SK-N-SH treated with all-trans-retinoic acid at 6 μM for 48 hours (cell line): Measurements from ENCODE around the gene NRL.

Source experiments
- ATAC-seq: fragments of 200-7000 bp; cut with Tn5 transposase; 3 replicates; pipeline ENCODE4 v1.9.1; 2020; ENCODE audit warnings: mild to moderate bottlenecking, moderate library complexity
- ARNTL ChIP-seq: fragments of 450-650 bp; formaldehyde crosslinking; IDR thresholded peaks from 2 replicates; pipeline ENCODE4 v1.5.0; 2020; ENCODE audit warnings: low read depth, mild to moderate bottlenecking, moderate library complexity, borderline replicate concordance
- BACH2 ChIP-seq: fragments of 250-450 bp; sonication (Bioruptor Pico); IDR thresholded peaks from 2 replicates; pipeline ENCODE4 v1.9.0; 2021; ENCODE audit warnings: mild to moderate bottlenecking, borderline replicate concordance
- CREB5 ChIP-seq: fragments of 250-450 bp; sonication (Bioruptor Pico); IDR thresholded peaks from 2 replicates; pipeline ENCODE4 v1.5.1; 2020; ENCODE audit warnings: low read depth, mild to moderate bottlenecking, moderate library complexity
- CSDC2 ChIP-seq: fragments of 250-450 bp; sonication (Bioruptor Pico); IDR thresholded peaks from 2 replicates; pipeline ENCODE4 v1.5.0; 2020; ENCODE audit warnings: mild to moderate bottlenecking, moderate library complexity
- CSRNP3 ChIP-seq: fragments of 250-450 bp; sonication (Bioruptor Pico); IDR thresholded peaks from 2 replicates; pipeline ENCODE4 v1.5.1; 2021; ENCODE audit warnings: mild to moderate bottlenecking, moderate library complexity
- ESRRG ChIP-seq: fragments of 250-450 bp; sonication (Bioruptor Pico); IDR thresholded peaks from 2 replicates; pipeline ENCODE4 v1.6.1; 2021; ENCODE audit warnings: mild to moderate bottlenecking
- GLIS3 ChIP-seq: fragments of 250-450 bp; sonication (Bioruptor Pico); IDR thresholded peaks from 2 replicates; pipeline ENCODE4 v1.5.0; 2020; ENCODE audit warnings: mild to moderate bottlenecking, moderate library complexity
- ISL1 ChIP-seq: fragments of 250-450 bp; sonication (Bioruptor Pico); IDR thresholded peaks from 2 replicates; pipeline ENCODE4 v2.1.2; 2022; ENCODE audit warnings: mild to moderate bottlenecking, moderate library complexity
- OSR1 ChIP-seq: fragments of 250-450 bp; sonication (Bioruptor Pico); IDR thresholded peaks from 2 replicates; pipeline ENCODE4 v1.8.0; 2022; ENCODE audit warnings: moderate library complexity, mild to moderate bottlenecking, inconsistent platforms
- PATZ1 ChIP-seq: fragments of 250-450 bp; sonication (Bioruptor Pico); IDR thresholded peaks from 2 replicates; pipeline ENCODE4 v1.8.0; 2020; ENCODE audit warnings: mild to moderate bottlenecking, moderate library complexity, borderline replicate concordance
- POU6F1 ChIP-seq: fragments of 250-450 bp; sonication (Bioruptor Pico); IDR thresholded peaks from 2 replicates; pipeline ENCODE4 v1.8.0; 2021; ENCODE audit warnings: low read depth, mild to moderate bottlenecking, moderate library complexity, borderline replicate concordance
- PPARA ChIP-seq: fragments of 250-450 bp; sonication (Bioruptor Pico); IDR thresholded peaks from 2 replicates; pipeline ENCODE4 v1.5.0; 2020; ENCODE audit warnings: mild to moderate bottlenecking, borderline replicate concordance
- RARB ChIP-seq: fragments of 250-450 bp; sonication (Bioruptor Pico); IDR thresholded peaks from 2 replicates; pipeline ENCODE4 v1.8.0; 2021; ENCODE audit warnings: mild to moderate bottlenecking, moderate library complexity
- SNAI2 ChIP-seq: fragments of 250-450 bp; sonication (Bioruptor Pico); IDR thresholded peaks from 2 replicates; pipeline ENCODE4 v1.5.0; 2020; ENCODE audit warnings: mild to moderate bottlenecking, moderate library complexity
- TCF4 ChIP-seq: fragments of 250-450 bp; sonication (Bioruptor Pico); IDR thresholded peaks from 2 replicates; pipeline ENCODE4 v1.8.0; 2021; ENCODE audit warnings: mild to moderate bottlenecking, moderate library complexity, borderline replicate concordance
- TOX ChIP-seq: fragments of 250-450 bp; sonication (Bioruptor Pico); IDR thresholded peaks from 2 replicates; pipeline ENCODE4 v1.8.0; 2021; ENCODE audit warnings: mild to moderate bottlenecking, moderate library complexity, borderline replicate concordance
- TSHZ2 ChIP-seq: fragments of 250-450 bp; sonication (Bioruptor Pico); IDR thresholded peaks from 2 replicates; pipeline ENCODE4 v1.5.0; 2020; ENCODE audit warnings: mild to moderate bottlenecking, moderate library complexity
- ZC3H10 ChIP-seq: fragments of 250-450 bp; sonication (Bioruptor Pico); IDR thresholded peaks from 2 replicates; pipeline ENCODE4 v1.5.1; 2021; ENCODE audit warnings: mild to moderate bottlenecking, moderate library complexity
- ZFP3 ChIP-seq: fragments of 250-450 bp; sonication (Bioruptor Pico); IDR thresholded peaks from 2 replicates; pipeline ENCODE4 v1.5.0; 2020; ENCODE audit warnings: mild to moderate bottlenecking, moderate library complexity
- ZFP30 ChIP-seq: fragments of 450-650 bp; formaldehyde crosslinking; IDR thresholded peaks from 2 replicates; pipeline ENCODE4 v1.5.0; 2022; ENCODE audit warnings: mild to moderate bottlenecking, moderate library complexity
- ZNF565 ChIP-seq: fragments of 450-650 bp; formaldehyde crosslinking; conservative IDR thresholded peaks from 2 replicates; pipeline ENCODE4 v1.5.0; 2020; ENCODE audit warnings: low read depth, mild to moderate bottlenecking, moderate library complexity
- ZNF70 ChIP-seq: fragments of 450-650 bp; formaldehyde crosslinking; IDR thresholded peaks from 2 replicates; pipeline ENCODE4 v1.5.0; 2020; ENCODE audit warnings: mild to moderate bottlenecking, moderate library complexity
- ZNF8 ChIP-seq: fragments of 450-650 bp; formaldehyde crosslinking; IDR thresholded peaks from 2 replicates; pipeline ENCODE4 v1.5.0; 2020; ENCODE audit warnings: mild to moderate bottlenecking, moderate library complexity

Gene NRL

DNA sequence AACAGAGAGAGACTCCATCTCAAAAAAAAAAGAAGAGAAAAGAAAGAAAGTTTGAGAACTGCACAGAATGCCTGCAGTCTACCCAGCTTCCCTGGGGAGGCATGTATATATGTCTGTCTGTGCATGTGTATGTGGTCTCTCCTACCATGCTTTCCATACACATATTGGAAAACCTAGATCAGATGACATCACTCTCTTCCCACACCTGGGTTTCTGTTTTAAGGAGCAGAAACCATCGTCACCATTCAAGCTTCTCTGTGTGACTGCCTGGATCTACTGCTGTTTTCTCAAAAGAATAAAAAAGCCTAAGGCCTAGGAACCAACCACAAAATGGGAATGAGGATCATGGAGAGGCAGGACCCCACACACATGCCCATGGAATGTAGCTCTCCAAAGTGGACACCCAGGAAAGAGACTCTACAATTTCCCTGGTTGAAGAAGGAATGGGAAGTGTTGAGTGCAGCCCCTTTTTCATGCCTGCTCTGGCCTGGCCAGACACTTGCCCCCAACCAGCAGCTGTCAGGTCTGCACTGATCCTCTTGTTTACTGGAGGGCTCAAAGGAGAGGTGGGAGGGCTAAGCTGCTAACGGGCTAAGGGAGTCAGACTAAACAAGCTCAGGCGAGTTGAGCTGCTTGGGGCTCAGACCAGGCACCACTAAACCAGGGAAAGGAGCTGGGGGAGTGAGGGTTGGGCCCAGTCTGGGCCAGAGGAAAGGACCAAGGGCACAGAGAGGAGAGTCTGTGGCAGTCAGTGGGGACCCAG lies 28.4 kb downstream of the NRL start:
- ATAC-seq = no peak
- no peak for TF ChIP-seq BACH2 (CRISPR knock-in tag)
- no peak for TF ChIP-seq POU6F1 (CRISPR knock-in tag)
- no peak for TF ChIP-seq TCF4 (CRISPR knock-in tag)
- no peak for TF ChIP-seq ESRRG
- no peak for TF ChIP-seq TOX
- TF ChIP-seq CSRNP3 (CRISPR knock-in tag) = no peak
- TF ChIP-seq ZC3H10 (CRISPR knock-in tag) = no peak
- TF ChIP-seq ZNF8 = no peak
- TF ChIP-seq PPARA (CRISPR knock-in tag) = no peak
- no peak for TF ChIP-seq RARB
- TF ChIP-seq ZNF565 = no peak
- no peak for TF ChIP-seq CREB5 (CRISPR knock-in tag)
- no peak for TF ChIP-seq ARNTL (CRISPR knock-in tag)
- no peak for TF ChIP-seq ISL1
- no peak for TF ChIP-seq SNAI2
- TF ChIP-seq, all 23 proteins: peak for 0

GRCh38 chr14:24085215-24085614 lies 29.5 kb downstream of the NRL start:
- no peak for TF ChIP-seq OSR1 (CRISPR knock-in tag)
- no peak for TF ChIP-seq CSDC2
- TF ChIP-seq ZNF70 (CRISPR knock-in tag) = no peak
- TF ChIP-seq BACH2 (CRISPR knock-in tag) = no peak
- TF ChIP-seq ZNF565 = no peak
- no peak for TF ChIP-seq CREB5 (CRISPR knock-in tag)
- TF ChIP-seq TSHZ2 (CRISPR knock-in tag) = no peak
- TF ChIP-seq ZFP30 (CRISPR knock-in tag) = no peak
- TF ChIP-seq ZFP3 = no peak
- no peak for TF ChIP-seq TOX
- TF ChIP-seq GLIS3 (CRISPR knock-in tag) = no peak
- TF ChIP-seq SNAI2 = no peak
- TF ChIP-seq RARB = no peak
- no peak for TF ChIP-seq PATZ1
- TF ChIP-seq ESRRG = no peak
- TF ChIP-seq POU6F1 (CRISPR knock-in tag) = no peak
- no peak for TF ChIP-seq ZC3H10 (CRISPR knock-in tag)
- ATAC-seq = no peak
